Stimulated activated CD4-positive, alpha-beta T cell treated with anti-CD3 and anti-CD28 coated beads, Interleukin-1b, Interleukin-23, amount 100 ng/mL, for 48 hours (primary cell): Measurements from ENCODE around the gene TYMP.
A peak's percentile ranks its signal among the peaks of the same experiment; 100 is the strongest.
"Not testable (repeated sequence)": the region's sequence is repeated elsewhere in the genome, so short reads cannot be mapped to it uniquely, and the experiment has no call there.

Experiments
- DNase-seq: peaks from one replicate; pipeline ENCODE4 v3.0.0-alpha.2; 2020

TYMP gene

GRCh38 chr22:50537765-50538164 is 8.0 kb upstream of the TYMP start:
- DNase-seq, result no peak

GRCh38 chr22:50536226-50536625 is 6.4 kb upstream of the TYMP start:
- DNase-seq, result no peak

GRCh38 chr22:50535113-50535512 is 5.3 kb upstream of the TYMP start:
- DNase-seq, result no peak

DNA sequence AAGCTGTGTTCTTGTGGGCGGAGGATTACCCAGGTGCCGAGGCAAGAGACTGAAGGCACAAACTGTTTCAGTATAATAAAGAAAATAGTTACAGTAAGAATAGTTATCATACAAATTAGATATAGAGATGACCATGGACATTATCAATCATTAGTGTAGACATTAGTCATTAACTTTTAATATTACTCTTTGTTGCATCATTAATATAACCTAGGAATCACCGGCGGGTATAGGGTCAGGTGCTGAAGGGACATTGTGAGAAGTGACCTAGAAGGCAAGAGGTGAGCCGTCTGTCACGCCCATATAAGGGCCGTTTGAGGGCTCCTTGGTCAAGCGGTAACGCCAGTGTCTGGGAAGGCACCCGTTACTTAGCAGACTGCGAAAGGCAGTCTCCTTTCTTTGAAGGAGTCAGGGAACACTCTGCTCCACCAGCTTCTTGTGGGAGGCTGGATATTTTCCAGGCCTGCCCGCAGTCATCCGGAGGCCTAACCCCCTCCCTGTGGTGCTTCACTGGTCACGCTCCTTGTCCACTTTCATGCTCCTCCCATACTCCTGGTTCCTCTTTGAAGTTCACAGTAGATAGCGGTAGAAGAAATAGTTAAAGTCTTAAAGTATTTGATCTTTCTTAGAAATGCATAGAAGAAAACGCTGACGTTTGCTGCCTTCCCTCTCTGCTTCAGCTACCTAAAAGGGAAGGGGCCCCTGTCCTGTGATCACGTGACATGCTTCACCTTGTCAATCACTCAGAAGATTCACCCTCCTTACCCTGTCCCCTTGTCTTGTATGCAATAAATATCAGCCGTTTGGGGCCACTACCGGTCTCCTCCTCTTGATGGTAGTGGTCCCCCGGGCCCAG is 4.3 kb upstream of the TYMP start:
- DNase-seq, result not testable (repeated sequence)

GRCh38 chr22:50532824-50533796 is 3.3 kb upstream of the TYMP start:
- DNase-seq, result no peak

GRCh38 chr22:50531962-50532674 is 2.3 kb upstream of the TYMP start:
- DNase-seq, result no peak

DNA sequence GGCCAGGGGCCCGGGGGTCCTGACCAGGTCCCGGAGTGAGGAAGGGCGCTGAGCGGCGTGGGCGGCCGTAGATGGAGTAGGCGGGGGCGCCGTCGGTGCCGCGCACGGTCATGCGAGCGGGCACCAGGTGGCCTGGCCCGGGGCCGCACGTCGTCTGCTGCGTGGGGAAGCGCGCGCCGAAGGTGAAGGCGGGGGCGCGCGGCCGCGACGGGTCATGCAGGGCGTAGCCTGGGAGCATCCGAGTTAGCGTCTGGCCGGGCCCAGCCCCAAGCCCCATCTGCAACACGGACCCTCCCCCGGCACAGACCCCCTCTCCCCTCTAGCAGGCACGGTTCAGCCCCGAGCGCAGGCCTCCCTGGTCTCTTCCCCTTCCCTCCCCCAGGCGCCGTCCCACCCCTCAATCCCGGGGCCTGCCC is 1.7 kb upstream of the TYMP start:
- DNase-seq, result peak; percentile 75

DNA sequence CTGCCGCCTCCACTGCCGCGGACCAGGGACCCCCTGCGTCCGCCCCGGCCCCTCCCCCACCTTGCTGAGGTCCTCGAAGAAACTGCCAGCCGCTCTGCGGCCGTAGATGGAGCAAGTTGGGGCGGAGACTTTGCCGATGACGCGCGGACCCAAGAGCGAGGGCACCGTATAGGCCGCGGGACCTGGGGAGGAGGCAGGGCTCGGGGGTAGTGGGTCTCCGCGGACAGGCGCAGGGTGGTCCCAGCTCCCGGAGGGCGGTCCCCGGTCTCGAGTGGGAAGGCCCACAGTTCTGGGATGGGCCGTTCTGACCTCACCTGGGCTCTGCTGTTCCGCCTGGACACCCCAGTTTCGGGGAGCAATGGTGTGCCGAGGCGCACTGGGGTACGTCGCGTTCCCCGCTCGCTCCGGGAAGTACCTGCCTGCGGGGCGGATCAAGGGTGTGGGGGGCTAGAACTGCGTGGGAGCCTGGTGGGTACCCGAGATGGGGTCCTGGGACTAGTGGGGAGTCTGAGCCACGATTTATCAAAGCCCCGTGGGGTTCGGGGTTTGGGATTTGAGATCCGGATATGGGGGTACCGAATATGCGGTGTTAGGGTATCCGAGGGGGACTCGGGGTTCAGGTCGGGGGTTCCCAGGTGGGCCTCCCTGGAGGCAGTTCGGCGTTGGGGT is 1.2 kb upstream of the TYMP start:
- peak; percentile 86 for DNase-seq

DNA sequence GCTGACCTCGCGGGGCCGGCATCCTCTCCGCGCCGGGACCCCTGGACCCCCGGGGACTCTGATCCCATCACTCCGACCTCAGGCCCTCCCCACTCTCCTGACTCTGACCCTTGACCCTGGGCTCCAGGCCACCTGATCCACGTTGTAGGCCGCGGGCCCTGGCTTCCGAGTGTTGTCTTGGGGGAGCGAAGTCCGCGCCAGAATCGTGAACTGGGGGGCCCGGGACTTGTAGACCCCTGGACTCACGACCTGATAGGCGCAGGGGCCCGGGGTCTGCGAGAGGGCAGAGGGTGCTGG is 716 bp upstream of the TYMP start:
- DNase-seq, result peak; percentile 47

DNA sequence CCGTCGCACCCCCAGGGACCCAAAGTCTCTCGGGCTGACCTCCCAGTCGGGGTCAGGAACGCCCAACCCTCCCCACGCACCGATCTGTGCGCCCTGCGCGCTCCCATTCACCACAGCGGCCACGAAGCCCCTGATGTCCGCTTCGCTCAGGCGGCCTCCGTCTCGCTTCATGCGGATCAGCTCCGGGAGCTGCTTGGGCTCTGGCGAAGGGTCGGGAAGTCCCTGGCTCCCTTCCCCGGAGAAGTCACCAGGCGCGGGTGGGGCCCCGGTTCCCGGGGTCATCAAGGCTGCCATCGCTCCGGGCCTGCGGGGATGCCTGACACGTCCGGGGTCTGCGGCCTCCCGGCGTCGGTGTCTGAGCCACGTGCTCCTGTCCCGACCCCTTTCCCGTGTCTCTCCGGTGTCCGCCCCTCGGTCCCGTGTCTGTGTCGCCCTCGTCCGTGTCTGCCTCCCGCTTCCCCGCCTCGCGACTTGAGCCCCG is 356 bp downstream of the TYMP start:
- DNase-seq, result no peak

GRCh38 chr22:50528682-50529415 is 963 bp downstream of the TYMP start:
- DNase-seq, result no peak

GRCh38 chr22:50527921-50528681 is 1.7 kb downstream of the TYMP start:
- no peak for DNase-seq

- DNase-seq, result peak; percentile 55
Observed at GRCh38 chr22:50526834-50527801, 2.7 kb downstream of the TYMP start.

- DNase-seq, result peak; percentile 91
Observed at GRCh38 chr22:50526108-50526833, 3.5 kb downstream of the TYMP start.

DNA sequence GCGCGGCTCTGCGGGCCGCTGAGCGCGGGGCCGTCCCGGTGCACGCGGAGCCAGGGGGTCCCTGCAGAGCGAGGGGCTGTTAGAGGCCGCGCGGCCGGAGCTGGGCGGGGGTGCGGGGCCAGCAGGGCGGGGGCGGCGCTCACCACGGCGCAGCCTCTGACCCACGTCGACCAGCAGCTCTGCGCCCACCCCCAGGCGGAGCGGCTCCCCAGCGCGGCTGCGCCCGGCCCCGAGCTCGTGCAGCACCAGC is 4.0 kb downstream of the TYMP start:
- no peak for DNase-seq

DNA sequence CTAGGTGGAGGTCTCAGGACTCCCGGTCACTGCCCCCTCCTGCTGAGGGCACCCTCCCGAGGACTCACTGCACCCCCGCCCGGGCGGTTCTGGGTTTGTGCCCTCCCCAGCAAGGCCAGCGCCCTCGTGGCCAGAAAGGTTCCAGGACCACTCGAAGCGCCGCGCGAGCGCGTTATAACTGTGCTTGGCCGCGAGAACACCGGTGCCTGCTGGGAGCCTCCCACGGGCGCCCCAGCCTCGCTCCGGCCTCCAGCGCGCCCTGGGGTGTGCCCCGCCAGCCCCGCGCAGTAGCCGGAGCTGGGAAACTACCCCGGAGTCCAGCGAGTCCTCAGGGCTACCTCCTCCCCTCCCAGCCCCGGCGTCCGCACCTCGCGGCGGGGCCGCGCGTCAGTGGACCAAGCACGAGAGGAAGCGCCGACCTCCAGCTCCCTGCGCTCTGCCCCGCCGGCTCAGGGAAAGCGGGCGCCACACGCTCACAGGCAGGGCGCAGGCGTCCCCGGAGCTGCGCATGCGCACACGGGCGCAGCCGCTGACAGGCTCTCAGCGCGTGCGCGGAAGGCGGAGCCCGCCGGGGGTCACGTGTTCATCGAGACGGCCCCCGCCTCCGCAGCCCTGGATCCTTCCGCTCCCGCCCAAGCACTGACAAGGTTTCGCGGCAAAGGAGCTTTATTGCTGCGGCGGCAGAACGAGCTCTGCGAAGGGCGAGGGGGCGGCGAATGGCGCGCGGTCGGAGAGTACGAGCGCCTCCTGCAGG is 4.5 kb downstream of the TYMP start, which contains the start of gene SCO2:
SCO2 (minus strand) TSS at position 495 of the 754 bp plus-strand sequence. CDS start 1,187 bp downstream, outside the sequence.
- peak; percentile 98 for DNase-seq

DNA sequence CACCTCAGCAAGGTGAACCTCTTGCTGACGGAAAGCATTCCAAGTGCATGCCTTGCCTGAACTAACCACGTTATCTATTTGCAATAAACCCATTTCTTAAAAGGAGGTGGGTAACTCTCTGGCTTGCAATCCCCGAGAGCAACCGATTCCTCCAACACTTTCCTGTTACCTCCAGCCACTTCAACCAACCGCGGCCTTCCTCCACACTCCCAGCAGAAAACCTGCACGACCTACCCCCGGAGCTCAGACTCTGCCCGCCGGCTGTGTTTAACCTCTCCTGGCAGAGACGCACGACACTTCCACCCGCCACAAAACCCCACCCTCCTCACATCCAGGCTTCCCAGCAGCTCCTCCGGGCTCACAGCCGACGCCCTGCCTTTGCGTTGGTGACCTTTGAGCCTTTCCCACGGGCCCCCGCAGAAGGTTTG is 5.1 kb downstream of the TYMP start:
- no peak for DNase-seq
